Naive thymus-derived CD4-positive, alpha-beta T cell (primary cell): ENCODE measurements around the gene ERCC6L2. TPM values are rescaled to one million over a fixed set of nuclear protein-coding genes. Genes with fewer than 3 reads are reported as not detected.

ENCODE experiments used
- ATAC-seq: fragments of 150-1000 bp; cut with Tn5 transposase; 2 replicates; pipeline ENCODE4 v1.10.0; 2021; ENCODE audit warnings: mild to moderate bottlenecking, moderate library complexity
- CTCF ChIA-PET: fragments of 350-600 bp; sonication (Branson Sonifier 250); formaldehyde crosslinking; loops from one replicate; lab custom pipeline; 2021; ENCODE audit warnings: antibody characterized with exemption; lab: Charles Lee
- POLR2A ChIA-PET: fragments of 350-600 bp; sonication (Branson Sonifier 250); formaldehyde crosslinking; loops from one replicate; lab custom pipeline; 2021; ENCODE audit warnings: antibody characterized with exemption, inconsistent platforms; lab: Charles Lee
- DNase-seq, 9 donors: peaks; one replicate each; pipeline versions ENCODE4 v3.0.0 to v3.0.0-alpha.2; 2020 to 2022; ENCODE audit warnings: mixed read lengths in 1 of 9
- H3K27ac ChIP-seq: one replicate; pipeline ENCODE4 v1.7.0; 2013; ENCODE audit warnings: mild to moderate bottlenecking, low read depth, low read length, moderate library complexity
- H3K27me3 ChIP-seq, 2 donors: one replicate each; pipeline ENCODE4 v1.7.0; 2013; ENCODE audit warnings: low read length in 2 of 2, mild to moderate bottlenecking in 2 of 2, moderate library complexity in 2 of 2; ENCODE audit not compliant: control insufficient read depth in 2 of 2, insufficient read depth in 2 of 2
- H3K36me3 ChIP-seq, 3 experiments: 1 replicate in 2 of 3; 2 replicates in 1 of 3; pipeline ENCODE4 v1.7.0; 2013; ENCODE audit warnings: low read length in 3 of 3, mild to moderate bottlenecking in 3 of 3, moderate library complexity in 1 of 3; ENCODE audit not compliant: insufficient read depth in 3 of 3, control insufficient read depth in 2 of 3
- H3K4me1 ChIP-seq, 2 donors: one replicate each; pipeline ENCODE4 v1.7.0; 2013; ENCODE audit warnings: low read length in 2 of 2, mild to moderate bottlenecking in 2 of 2, moderate library complexity in 1 of 2; ENCODE audit not compliant: control insufficient read depth in 2 of 2, insufficient read depth in 2 of 2
- H3K4me3 ChIP-seq: 2 replicates; pipeline ENCODE4 v1.7.0; 2013; ENCODE audit warnings: mild to moderate bottlenecking, low read length
- H3K9me3 ChIP-seq, 3 experiments: 1 replicate in 2 of 3; 2 replicates in 1 of 3; pipeline ENCODE4 v1.7.0; 2013; ENCODE audit warnings: low read length in 3 of 3; ENCODE audit not compliant: control insufficient read depth in 2 of 3
- H3K27ac Mint-ChIP-seq, 9 donors: one replicate each; pipeline ENCODE4 v1.8.0; 2020 to 2022; ENCODE audit warnings: mixed read lengths in 9 of 9, mild to moderate bottlenecking in 8 of 9, moderate library complexity in 5 of 9, inconsistent platforms in 2 of 9
- H3K27me3 Mint-ChIP-seq, 5 donors: one replicate each; pipeline ENCODE4 v1.8.0; 2021 to 2022; ENCODE audit warnings: mixed read lengths in 5 of 5, mild to moderate bottlenecking in 1 of 5
- H3K36me3 Mint-ChIP-seq, 5 donors: one replicate each; pipeline ENCODE4 v1.8.0; 2020 to 2022; ENCODE audit warnings: mixed read lengths in 5 of 5, mild to moderate bottlenecking in 3 of 5, inconsistent platforms in 1 of 5
- H3K4me1 Mint-ChIP-seq, 7 donors: one replicate each; pipeline ENCODE4 v1.8.0; 2020 to 2022; ENCODE audit warnings: mixed read lengths in 7 of 7, mild to moderate bottlenecking in 3 of 7, inconsistent platforms in 1 of 7
- H3K4me3 Mint-ChIP-seq, 10 donors: one replicate each; pipeline ENCODE4 v1.8.0; 2020 to 2022; ENCODE audit warnings: mild to moderate bottlenecking in 10 of 10, mixed read lengths in 10 of 10, moderate library complexity in 6 of 10, inconsistent platforms in 2 of 10
- H3K9me3 Mint-ChIP-seq, 11 donors: one replicate each; pipeline ENCODE4 v1.8.0; 2020 to 2022; ENCODE audit warnings: mixed read lengths in 11 of 11, mild to moderate bottlenecking in 4 of 11, inconsistent platforms in 1 of 11, moderate library complexity in 1 of 11
- intact Hi-C, 2 donors: fragments of 100-400 bp; cut with micrococcal nuclease; formaldehyde crosslinking; loops; one replicate each; pipeline ENCODE4 v1.15.1; 2023
- polyA plus RNA-seq, 2 donors: library from polyadenylated mRNA; unstranded; fragments of 300-500 nt; fragmentation: Illumina TruSeq; gene quantifications; one replicate each; pipeline ENCODE4 v1.2.3, GENCODE V29; 2021
- total RNA-seq, 6 experiments: library from RNA in 5 of 6; stranded (reverse) in 5 of 6; gene quantifications; 1 replicate in 5 of 6; 2 replicates in 1 of 6; pipeline ENCODE4 v1.2.3 and lab custom pipeline; 2021 to 2026

ERCC6L2 gene
- total and polyA plus RNA-seq, 7 experiments from 2014 or later = 46.2 to 82.8 (median 54.9) TPM

DNA sequence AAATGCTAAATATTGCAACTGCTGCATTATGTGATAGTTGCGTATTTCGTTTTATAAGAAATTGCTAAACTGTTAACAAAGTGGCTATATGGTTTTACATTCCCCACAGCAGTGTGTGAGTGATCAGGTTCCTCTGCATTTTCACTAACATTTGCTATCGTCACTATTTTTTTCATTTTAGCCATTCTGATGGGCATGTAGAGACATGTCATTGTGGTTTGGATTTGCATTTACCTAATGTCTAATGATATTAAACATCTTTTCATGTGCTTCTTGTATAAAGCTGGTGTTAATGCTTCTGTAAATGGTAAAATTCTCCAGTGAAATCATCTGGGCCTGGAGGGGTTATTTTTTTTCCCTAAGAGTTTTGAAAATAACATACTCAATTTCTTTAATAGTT lies 61.6 kb downstream of the ERCC6L2 start:
- Histone ChIP-seq H3K27me3 (no peaks in the 10 kb centered on the region), H3K4me3 (no peak overlapping the region), H3K9me3 (no peaks in the 10 kb centered on the region), H3K27ac (no peak overlapping the region), H3K4me1 (no peaks in the 10 kb centered on the region), H3K36me3 (peaks cover 0 to 51% (median 13%) of the 10 kb centered on the region in 3 experiments)
- ATAC-seq (no peak), DNase-seq (no peak)
- CTCF ChIA-PET = no interaction called here
- no peak overlapping the region for H3K4me3 Mint-ChIP-seq
- POLR2A ChIA-PET = no interaction called here
- peaks cover 0 to 28% (median 11%) of the 10 kb centered on the region in 11 donors for H3K9me3 Mint-ChIP-seq
- no peak overlapping the region for H3K27ac Mint-ChIP-seq
- H3K4me1 Mint-ChIP-seq = peaks cover 0 to 4% (median 0%) of the 10 kb centered on the region in 7 donors
- H3K36me3 Mint-ChIP-seq = peaks cover 29 to 91% (median 81%) of the 10 kb centered on the region in 5 donors
- no peaks in the 10 kb centered on the region for H3K27me3 Mint-ChIP-seq
- intact Hi-C loops = no loop called here

DNA sequence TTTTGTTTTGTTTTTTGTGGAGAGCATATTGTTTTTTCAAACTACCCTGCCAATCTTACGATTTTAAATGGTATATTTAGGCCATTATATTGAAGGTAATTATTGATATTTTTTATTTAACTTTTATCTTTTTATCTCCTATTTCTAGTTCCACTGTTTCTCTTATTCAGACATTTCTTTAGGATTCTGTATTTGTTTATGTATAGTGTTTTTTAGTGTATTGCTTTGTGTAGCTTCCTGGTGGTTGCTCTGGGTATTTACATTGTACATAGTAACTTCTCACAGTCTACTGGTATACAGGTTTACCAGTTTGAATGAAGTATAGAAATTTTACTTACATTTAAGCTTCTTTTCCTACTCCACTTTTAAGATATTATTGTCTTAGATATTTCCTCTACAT lies 63.2 kb downstream of the ERCC6L2 start:
- ATAC-seq = no peak
- POLR2A ChIA-PET = interaction anchor here (0.6 kb wide), 1 partner anchor 346 kb away, joined by 4 read pairs; no protein-coding TSS in a partner anchor
- Mint-ChIP-seq H3K27ac (no peak overlapping the region), H3K4me3 (no peak overlapping the region), H3K9me3 (peaks cover 0 to 35% (median 11%) of the 10 kb centered on the region in 11 donors), H3K36me3 (peaks cover 31 to 92% (median 84%) of the 10 kb centered on the region in 5 donors), H3K27me3 (no peaks in the 10 kb centered on the region), H3K4me1 (peaks cover 0 to 4% (median 0%) of the 10 kb centered on the region in 7 donors)
- intact Hi-C loops = no loop called here
- H3K27me3 ChIP-seq = no peaks in the 10 kb centered on the region
- peaks cover 6 to 53% (median 8%) of the 10 kb centered on the region in 3 experiments for H3K36me3 ChIP-seq
- no peak overlapping the region for H3K4me3 ChIP-seq
- CTCF ChIA-PET = interaction anchor here (0.6 to 0.8 kb wide), 2 partner anchors 122 to 367 kb away, joined by 3 to 5 read pairs; no protein-coding TSS in a partner anchor
- DNase-seq = no peak
- no peaks in the 10 kb centered on the region for H3K4me1 ChIP-seq
- no peaks in the 10 kb centered on the region for H3K9me3 ChIP-seq
- H3K27ac ChIP-seq = no peak overlapping the region

DNA sequence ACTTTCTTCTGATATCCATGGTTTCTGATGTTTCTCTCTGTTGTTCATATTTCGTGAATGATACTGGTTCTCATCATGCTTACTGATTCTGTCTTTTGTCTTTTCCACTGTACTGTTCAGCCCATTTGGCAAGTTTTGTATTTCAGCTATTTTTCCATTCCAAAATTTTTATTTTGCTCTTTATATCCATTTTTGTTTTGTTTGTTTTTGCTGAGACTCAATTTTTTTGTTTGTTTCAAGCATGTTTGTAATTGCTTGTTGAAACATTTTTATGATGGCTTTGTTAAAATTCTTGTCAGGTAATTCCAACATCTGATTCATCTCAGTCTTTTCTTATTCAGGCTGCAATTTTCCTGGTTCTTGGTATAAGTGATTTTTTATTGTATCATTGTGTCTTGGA lies 64.0 kb downstream of the ERCC6L2 start:
- Mint-ChIP-seq H3K4me1 (peaks cover 0 to 4% (median 0%) of the 10 kb centered on the region in 7 donors), H3K9me3 (peaks cover 0 to 35% (median 11%) of the 10 kb centered on the region in 11 donors), H3K27me3 (no peaks in the 10 kb centered on the region), H3K4me3 (peak overlapping the region in 1 of 10 donors; percentile 23), H3K27ac (no peak overlapping the region), H3K36me3 (peaks cover 36 to 98% (median 91%) of the 10 kb centered on the region in 5 donors)
- Histone ChIP-seq H3K27ac (no peak overlapping the region), H3K4me1 (no peaks in the 10 kb centered on the region), H3K36me3 (peaks cover 4 to 58% (median 8%) of the 10 kb centered on the region in 3 experiments), H3K27me3 (no peaks in the 10 kb centered on the region), H3K4me3 (no peak overlapping the region), H3K9me3 (no peaks in the 10 kb centered on the region)
- ChIA-PET CTCF (interaction anchor here (0.6 kb wide), 1 partner anchor 366 kb away, joined by 5 read pairs; no protein-coding TSS in a partner anchor), POLR2A (no interaction called here)
- DNase-seq = no peak
- ATAC-seq = no peak
- intact Hi-C loops = no loop called here

DNA sequence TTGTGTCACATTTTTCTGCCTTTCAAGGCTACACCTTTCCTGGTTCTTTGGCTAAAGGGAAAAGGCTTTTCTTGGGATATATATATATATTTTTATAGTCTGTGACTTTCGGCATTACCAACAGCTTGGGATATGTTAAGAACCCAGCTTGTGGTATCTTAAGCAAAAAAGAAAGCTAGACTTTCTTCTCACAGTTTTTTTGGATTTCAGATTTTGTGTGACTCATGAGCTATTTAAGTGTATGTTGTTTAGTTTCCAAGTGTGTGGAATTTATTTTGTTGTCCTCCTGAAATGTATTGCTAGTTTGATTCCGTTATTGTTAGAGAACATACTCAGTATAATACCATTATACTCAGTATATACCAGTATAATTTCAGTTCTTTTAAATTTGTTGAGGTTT lies 64.8 kb downstream of the ERCC6L2 start:
- intact Hi-C loops = no loop called here
- Mint-ChIP-seq H3K9me3 (peaks cover 0 to 35% (median 14%) of the 10 kb centered on the region in 11 donors), H3K27ac (no peak overlapping the region), H3K4me3 (no peak overlapping the region), H3K36me3 (peaks cover 39 to 98% (median 90%) of the 10 kb centered on the region in 5 donors), H3K27me3 (no peaks in the 10 kb centered on the region), H3K4me1 (peaks cover 0 to 4% (median 0%) of the 10 kb centered on the region in 7 donors)
- Histone ChIP-seq H3K27me3 (no peaks in the 10 kb centered on the region), H3K36me3 (peaks cover 4 to 52% (median 8%) of the 10 kb centered on the region in 3 experiments), H3K4me1 (no peaks in the 10 kb centered on the region), H3K4me3 (no peak overlapping the region), H3K27ac (no peak overlapping the region), H3K9me3 (no peaks in the 10 kb centered on the region)
- no peak for DNase-seq
- POLR2A ChIA-PET = no interaction called here
- no peak for ATAC-seq
- CTCF ChIA-PET = no interaction called here

DNA sequence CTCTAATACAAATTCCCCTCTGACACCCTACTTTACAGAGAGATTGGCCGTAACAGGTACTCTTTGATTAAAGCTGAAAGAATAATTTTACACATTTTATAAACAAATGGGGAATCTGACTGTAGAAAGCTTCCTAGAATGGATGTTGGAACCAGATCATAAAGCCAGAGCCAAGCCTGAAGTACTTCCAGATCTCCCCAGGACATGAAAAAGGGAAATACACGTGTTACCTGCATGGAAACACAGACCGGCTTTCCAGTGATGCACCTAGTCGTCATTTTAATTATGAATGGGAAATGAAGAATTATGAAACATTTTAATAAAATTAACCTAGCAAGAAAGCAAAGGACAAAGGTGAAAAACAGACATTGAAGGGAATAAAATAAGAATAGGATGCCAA lies 66.5 kb downstream of the ERCC6L2 start:
- no peak for ATAC-seq
- H3K9me3 Mint-ChIP-seq = peaks cover 0 to 40% (median 20%) of the 10 kb centered on the region in 11 donors
- CTCF ChIA-PET = no interaction called here
- H3K27ac Mint-ChIP-seq = peak overlapping the region in 1 of 9 donors; percentile 21
- H3K27ac ChIP-seq = no peak overlapping the region
- intact Hi-C loops = no loop called here
- H3K36me3 Mint-ChIP-seq = peaks cover 37 to 93% (median 88%) of the 10 kb centered on the region in 5 donors
- no peaks in the 10 kb centered on the region for H3K4me1 ChIP-seq
- H3K4me3 ChIP-seq = no peak overlapping the region
- no peaks in the 10 kb centered on the region for H3K27me3 Mint-ChIP-seq
- H3K4me3 Mint-ChIP-seq = no peak overlapping the region
- POLR2A ChIA-PET = no interaction called here
- no peaks in the 10 kb centered on the region for H3K9me3 ChIP-seq
- no peak for DNase-seq
- H3K4me1 Mint-ChIP-seq = peaks cover 0 to 2% (median 0%) of the 10 kb centered on the region in 7 donors
- peaks cover 4 to 48% (median 8%) of the 10 kb centered on the region in 3 experiments for H3K36me3 ChIP-seq
- H3K27me3 ChIP-seq = no peaks in the 10 kb centered on the region

DNA sequence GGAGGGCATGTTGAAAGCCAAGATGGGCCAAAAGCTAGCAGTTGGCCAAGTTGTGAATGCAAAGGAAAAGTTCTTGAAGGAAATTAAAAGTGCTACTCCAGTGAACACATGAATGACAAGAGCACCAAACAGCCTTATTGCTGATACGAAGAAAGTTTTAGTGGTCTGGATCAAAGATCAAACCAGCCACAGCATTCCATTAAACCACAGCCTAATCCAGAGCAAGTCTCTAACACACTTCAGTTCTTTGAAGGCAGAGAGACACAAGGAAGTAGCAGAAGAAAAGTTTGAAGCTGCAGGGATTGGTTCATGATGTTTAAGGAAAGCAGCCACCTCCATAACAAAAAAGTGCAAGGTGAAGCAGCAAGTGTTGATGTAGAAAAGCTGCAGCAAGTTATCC lies 71.6 kb downstream of the ERCC6L2 start:
- ChIA-PET POLR2A (no interaction called here), CTCF (no interaction called here)
- Histone ChIP-seq H3K27me3 (no peaks in the 10 kb centered on the region), H3K4me3 (no peak overlapping the region), H3K27ac (no peak overlapping the region), H3K36me3 (peaks cover 0 to 31% (median 8%) of the 10 kb centered on the region in 3 experiments), H3K9me3 (no peaks in the 10 kb centered on the region), H3K4me1 (no peaks in the 10 kb centered on the region)
- H3K27me3 Mint-ChIP-seq = no peaks in the 10 kb centered on the region
- ATAC-seq (no peak), DNase-seq (no peak)
- peaks cover 44 to 86% (median 84%) of the 10 kb centered on the region in 5 donors for H3K36me3 Mint-ChIP-seq
- H3K4me1 Mint-ChIP-seq = peaks cover 0 to 28% (median 10%) of the 10 kb centered on the region in 7 donors
- no peak overlapping the region for H3K4me3 Mint-ChIP-seq
- no peak overlapping the region for H3K27ac Mint-ChIP-seq
- peaks cover 0 to 42% (median 18%) of the 10 kb centered on the region in 11 donors for H3K9me3 Mint-ChIP-seq
- intact Hi-C loops = no loop called here

DNA sequence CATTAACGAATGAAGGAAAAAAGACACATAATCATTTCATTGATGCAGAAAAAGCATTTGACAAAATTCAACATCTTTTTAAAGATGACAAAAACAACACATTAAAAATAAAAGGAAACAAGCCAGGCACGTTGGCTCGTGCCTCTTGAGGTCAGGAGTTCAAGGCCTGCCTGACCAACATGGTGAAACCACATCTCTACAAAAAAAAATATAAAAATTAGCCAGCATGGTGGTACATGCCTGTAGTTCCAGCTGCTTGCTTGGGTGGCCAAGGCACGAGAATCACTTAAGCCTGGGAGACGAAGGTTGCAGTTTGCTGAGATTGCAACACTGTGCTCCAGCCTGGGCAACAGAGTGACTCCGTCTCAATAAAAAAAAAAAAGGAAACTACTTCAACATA lies 77.0 kb downstream of the ERCC6L2 start:
- Histone ChIP-seq H3K27me3 (no peaks in the 10 kb centered on the region), H3K27ac (no peak overlapping the region), H3K36me3 (peaks cover 0 to 25% (median 0%) of the 10 kb centered on the region in 3 experiments), H3K4me3 (no peak overlapping the region), H3K4me1 (no peaks in the 10 kb centered on the region), H3K9me3 (peaks cover 0 to 8% (median 0%) of the 10 kb centered on the region in 3 experiments)
- intact Hi-C loops = no loop called here
- Mint-ChIP-seq H3K27ac (no peak overlapping the region), H3K4me3 (no peak overlapping the region), H3K36me3 (peaks cover 26 to 79% (median 72%) of the 10 kb centered on the region in 5 donors), H3K27me3 (no peaks in the 10 kb centered on the region), H3K4me1 (peaks cover 0 to 25% (median 16%) of the 10 kb centered on the region in 7 donors), H3K9me3 (peaks cover 0 to 42% (median 17%) of the 10 kb centered on the region in 11 donors)
- POLR2A ChIA-PET = interaction anchor here (0.6 kb wide), 1 partner anchor 75 kb away, joined by 5 read pairs; no protein-coding TSS in a partner anchor
- CTCF ChIA-PET = no interaction called here
- ATAC-seq (no peak), DNase-seq (no peak)
